Fibroblast of pulmonary artery (primary cell): Measurements from ENCODE around the gene TFPI.
A peak's percentile ranks its signal among the peaks of the same experiment; 100 is the strongest.

ENCODE experiments used
- DNase-seq: peaks from one replicate; pipeline ENCODE4 v3.0.0-alpha.2; 2010; ENCODE audit warnings: low read depth
- H3K4me3 ChIP-seq: replicated peaks from 2 replicates; pipeline ENCODE4 v1.5.1; 2011; ENCODE audit warnings: low read depth, mild to moderate bottlenecking, control low read depth, low read length, moderate library complexity
- CTCF ChIP-seq: IDR thresholded peaks from 2 replicates; pipeline ENCODE4 v1.5.1; 2011; ENCODE audit warnings: mild to moderate bottlenecking, control low read depth, low read length, inconsistent platforms; ENCODE audit errors: missing control alignments

Gene TFPI

GRCh38 chr2:187434342-187434785 lies 119.9 kb downstream of the TFPI start:
- peak; percentile 63 for DNase-seq
- no peak for TF ChIP-seq CTCF
- H3K4me3 ChIP-seq, result no peak overlapping the region

GRCh38 chr2:187431911-187432310 lies 122.3 kb downstream of the TFPI start:
- no peak overlapping the region for H3K4me3 ChIP-seq
- TF ChIP-seq CTCF, result no peak
- no peak for DNase-seq

GRCh38 chr2:187429989-187430388 lies 124.2 kb downstream of the TFPI start:
- peak; percentile 88 for DNase-seq

GRCh38 chr2:187424146-187424545 lies 130.1 kb downstream of the TFPI start:
- peak; percentile 54 for DNase-seq
- no peak for TF ChIP-seq CTCF

More at GRCh38 chr2:187429989-187430388, 124.2 kb downstream of the TFPI start:
- no peak overlapping the region for H3K4me3 ChIP-seq
- TF ChIP-seq CTCF, result no peak

GRCh38 chr2:187422282-187422681 lies 132.0 kb downstream of the TFPI start:
- peak; percentile 90 for DNase-seq
- H3K4me3 ChIP-seq, result no peak overlapping the region
- TF ChIP-seq CTCF, result no peak

More at GRCh38 chr2:187424146-187424545, 130.1 kb downstream of the TFPI start:
- H3K4me3 ChIP-seq, result no peak overlapping the region

GRCh38 chr2:187421519-187421918 lies 132.7 kb downstream of the TFPI start:
- DNase-seq, result no peak
- no peak for TF ChIP-seq CTCF
- H3K4me3 ChIP-seq, result no peak overlapping the region

- TF ChIP-seq CTCF, result no peak
- DNase-seq, result no peak
- H3K4me3 ChIP-seq, result no peak overlapping the region
These were observed 134.4 kb downstream of the TFPI start for GRCh38 chr2:187419808-187420207.
